Measurements from ENCODE around the gene C2CD4A.
A peak's percentile ranks its signal among the peaks of the same experiment; 100 is the strongest.
"Not testable (repeated sequence)": the region's sequence is repeated elsewhere in the genome, so short reads cannot be mapped to it uniquely, and the experiment has no call there.

The C2CD4A gene

GRCh38 chr15:62066663-62067447 is at the start of gene C2CD4A:
C2CD4A (plus strand) TSS chr15:62066977; CDS start chr15:62067614, 637 bp downstream.
- DNase-seq: peak; percentile 52

- DNase-seq: no peak
Measured at GRCh38 chr15:62020576-62021160, 46.1 kb upstream of the C2CD4A start.

- DNase-seq: no peak
Measured at GRCh38 chr15:62021991-62022600, 44.7 kb upstream of the C2CD4A start.

- DNase-seq: no peak
Measured at GRCh38 chr15:62026487-62027262, 40.1 kb upstream of the C2CD4A start.

GRCh38 chr15:62027263-62027565 is 39.6 kb upstream of the C2CD4A start:
- no peak for DNase-seq

GRCh38 chr15:62027916-62028315 is 38.9 kb upstream of the C2CD4A start:
- DNase-seq: no peak

- peak; percentile 16 for DNase-seq
Measured at GRCh38 chr15:62035256-62035924, 31.4 kb upstream of the C2CD4A start.

- peak; percentile 44 for DNase-seq
Measured at GRCh38 chr15:62046078-62046743, 20.6 kb upstream of the C2CD4A start.

GRCh38 chr15:62047282-62047827 is 19.4 kb upstream of the C2CD4A start:
- DNase-seq: no peak

GRCh38 chr15:62048254-62048653 is 18.5 kb upstream of the C2CD4A start:
- not testable (repeated sequence) for DNase-seq

GRCh38 chr15:62050115-62050514 is 16.7 kb upstream of the C2CD4A start:
- no peak for DNase-seq

GRCh38 chr15:62051166-62051565 is 15.6 kb upstream of the C2CD4A start:
- DNase-seq: no peak

GRCh38 chr15:62052713-62053112 is 14.1 kb upstream of the C2CD4A start:
- no peak for DNase-seq

- DNase-seq: peak; percentile 4
Measured at GRCh38 chr15:62053439-62054085, 13.2 kb upstream of the C2CD4A start.

- DNase-seq: no peak
Measured at GRCh38 chr15:62054979-62055378, 11.8 kb upstream of the C2CD4A start.

GRCh38 chr15:62057341-62057980 is 9.3 kb upstream of the C2CD4A start:
- DNase-seq: no peak

- no peak for DNase-seq
Measured at GRCh38 chr15:62058327-62059028, 8.3 kb upstream of the C2CD4A start.

GRCh38 chr15:62059108-62059815 is 7.5 kb upstream of the C2CD4A start:
- no peak for DNase-seq

GRCh38 chr15:62059816-62060112 is 7.0 kb upstream of the C2CD4A start:
- DNase-seq: peak; percentile 84

Measured in activated CD4-positive, alpha-beta T cell treated with anti-CD3 and anti-CD28 coated beads, Interleukin-10, Interleukin-2, amounts not matched to agents 100 ng/mL and 50 ng/mL, durations not matched to agents 16 hours and 8 hours (primary cell).